UCSD-AML1 (cell line): Measurements from ENCODE around the gene CNTD1.
A peak's percentile ranks its signal among the peaks of the same experiment; 100 is the strongest.

Source experiments
- DNase-seq: peaks from one replicate; lab custom pipeline; 2025; ENCODE audit not compliant: unreplicated experiment; lab: John Stamatoyannopoulos, UW

Gene CNTD1

GRCh38 chr17:42803074-42803883, 4.6 kb downstream of the CNTD1 start:
- DNase-seq: no peak

DNA sequence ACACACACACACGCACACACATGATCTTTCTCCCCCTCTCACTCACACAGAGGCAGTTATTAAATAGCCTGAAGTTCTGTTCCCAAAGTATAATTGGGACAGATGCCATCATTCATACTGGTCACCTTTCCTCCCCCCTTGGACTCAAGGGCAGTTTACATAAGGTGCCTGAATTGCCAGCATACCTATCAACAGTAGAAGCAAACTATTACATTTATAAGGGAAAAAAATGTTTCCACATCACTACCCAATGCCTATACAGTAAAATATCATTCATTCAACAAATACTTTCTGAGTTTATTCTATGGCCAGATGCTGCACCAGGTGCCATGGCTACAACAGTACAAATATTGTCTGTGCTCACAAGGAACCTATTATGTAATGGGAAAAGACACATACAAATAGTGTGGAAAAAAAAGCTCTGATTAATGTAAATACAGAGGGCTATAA, 6.3 kb downstream of the CNTD1 start:
- no peak for DNase-seq

DNA sequence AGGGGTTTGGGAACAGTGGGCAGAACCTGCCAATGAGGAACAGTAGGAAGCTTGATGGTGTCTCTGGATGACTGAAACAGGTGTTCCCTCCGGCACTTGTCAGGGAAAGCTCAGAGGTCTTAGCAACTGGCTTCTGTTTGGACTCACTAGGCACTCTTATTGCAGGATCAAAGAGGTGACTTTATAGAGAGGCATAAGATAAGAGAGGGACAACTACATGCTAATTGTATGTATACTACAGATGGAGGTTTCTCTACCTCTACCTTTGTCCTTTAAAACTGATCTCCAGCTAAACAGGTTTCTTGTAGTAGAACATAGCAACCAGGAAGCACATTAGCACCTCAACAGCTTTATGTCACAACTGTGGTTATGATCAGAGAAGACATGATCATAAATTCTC, 7.6 kb downstream of the CNTD1 start:
- DNase-seq: no peak

GRCh38 chr17:42809250-42809649, 10.6 kb downstream of the CNTD1 start:
- no peak for DNase-seq

DNA sequence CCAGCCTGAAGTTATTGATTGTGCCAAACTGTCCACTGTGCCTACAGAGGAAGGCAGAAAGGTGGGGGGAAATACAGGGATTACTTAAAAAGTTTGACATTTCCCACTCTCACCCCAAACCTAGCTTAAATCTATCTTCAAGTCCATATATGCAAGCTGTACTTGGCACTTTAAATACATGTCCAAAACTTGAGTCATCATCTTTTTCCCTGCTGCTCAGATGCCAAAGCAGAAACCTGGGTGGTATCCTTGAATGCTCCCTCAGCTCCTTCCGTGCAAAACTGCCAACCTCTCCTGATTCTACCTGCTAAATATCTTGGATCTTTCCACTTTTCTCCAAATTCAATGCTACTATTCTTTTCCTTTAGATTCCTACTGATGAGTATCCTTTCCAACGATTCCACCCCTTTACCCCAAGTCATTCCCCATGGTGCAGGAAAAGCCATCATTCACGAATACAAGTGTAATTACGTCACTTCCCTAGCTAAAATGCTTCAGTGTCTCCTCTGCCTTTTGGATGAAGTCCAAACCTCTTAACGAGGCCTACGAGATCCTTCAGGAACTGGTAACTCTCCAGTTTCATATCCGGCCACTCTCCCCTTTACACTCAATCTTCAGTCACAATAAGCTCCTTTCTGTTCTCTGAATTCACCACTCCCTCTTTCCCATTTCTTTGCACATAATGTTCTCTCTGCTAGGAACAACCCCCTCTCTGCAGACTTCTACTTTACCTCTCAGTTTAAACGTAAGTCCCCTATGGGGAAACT, 16.2 kb downstream of the CNTD1 start:
- no peak for DNase-seq

GRCh38 chr17:42817866-42818265, 19.2 kb downstream of the CNTD1 start:
- no peak for DNase-seq

DNA sequence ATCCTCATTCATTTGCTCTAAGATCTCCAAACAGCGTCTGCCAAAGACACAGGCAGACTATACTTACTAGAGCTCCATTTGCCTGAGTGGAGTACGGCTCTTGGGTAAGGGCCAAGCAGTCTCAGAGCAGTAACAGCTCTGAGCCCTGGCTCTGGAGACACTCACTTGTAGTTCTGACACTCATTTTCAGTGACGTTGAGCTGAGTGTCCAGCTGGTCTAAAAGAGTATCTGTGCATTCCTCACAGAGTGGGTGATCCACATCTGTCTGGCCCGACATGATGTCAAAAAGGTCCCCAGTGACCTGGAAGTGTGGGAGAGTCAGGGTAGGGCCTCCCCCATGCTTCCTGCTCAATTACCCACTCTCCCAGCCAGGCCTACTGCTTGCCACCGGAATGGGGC, 19.7 kb downstream of the CNTD1 start:
- DNase-seq: no peak

- DNase-seq: peak; percentile 60
These were observed 21.4 kb downstream of the CNTD1 start for GRCh38 chr17:42819939-42820535.

DNA sequence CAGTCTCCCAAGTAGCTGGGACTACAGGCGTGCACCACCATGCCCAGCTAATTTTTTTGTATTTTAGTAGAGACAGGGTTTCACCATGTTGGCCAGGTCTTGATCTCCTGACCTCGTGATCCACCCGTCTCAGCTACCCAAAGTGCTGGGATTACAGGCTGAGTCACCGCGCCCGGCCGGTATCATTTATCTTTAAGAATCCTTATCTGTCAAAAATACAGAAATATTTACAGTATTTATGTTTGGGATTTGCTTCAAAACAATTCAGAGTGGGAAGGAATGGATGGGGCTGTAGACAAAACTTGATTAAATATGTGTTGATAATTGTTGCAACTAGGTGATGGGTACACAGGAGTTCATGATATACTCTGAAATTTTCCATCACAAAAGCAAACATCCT, 22.5 kb downstream of the CNTD1 start:
- DNase-seq: no peak

GRCh38 chr17:42827472-42827871, 28.8 kb downstream of the CNTD1 start:
- no peak for DNase-seq

DNA sequence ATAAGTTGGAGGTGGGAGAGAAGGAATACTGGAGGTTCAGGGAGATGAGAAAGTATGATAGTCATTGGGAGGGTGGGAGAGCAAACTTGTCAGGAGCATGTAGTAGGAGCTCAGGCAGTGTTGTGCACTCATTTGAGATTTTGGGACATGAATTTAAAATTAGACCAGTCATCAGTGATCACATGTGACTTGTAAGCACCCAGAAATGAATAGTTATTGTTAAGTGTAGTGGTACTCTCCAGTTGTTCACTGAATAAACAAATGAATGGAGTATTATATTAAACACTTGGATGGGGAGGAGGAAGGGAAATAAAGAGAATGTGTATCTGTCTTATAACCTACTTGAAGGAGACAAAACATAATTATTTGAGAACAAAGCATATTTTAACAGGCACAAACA, 32.3 kb downstream of the CNTD1 start:
- DNase-seq: no peak

- no peak for DNase-seq
These were observed 33.7 kb downstream of the CNTD1 start for GRCh38 chr17:42832213-42832933.

DNA sequence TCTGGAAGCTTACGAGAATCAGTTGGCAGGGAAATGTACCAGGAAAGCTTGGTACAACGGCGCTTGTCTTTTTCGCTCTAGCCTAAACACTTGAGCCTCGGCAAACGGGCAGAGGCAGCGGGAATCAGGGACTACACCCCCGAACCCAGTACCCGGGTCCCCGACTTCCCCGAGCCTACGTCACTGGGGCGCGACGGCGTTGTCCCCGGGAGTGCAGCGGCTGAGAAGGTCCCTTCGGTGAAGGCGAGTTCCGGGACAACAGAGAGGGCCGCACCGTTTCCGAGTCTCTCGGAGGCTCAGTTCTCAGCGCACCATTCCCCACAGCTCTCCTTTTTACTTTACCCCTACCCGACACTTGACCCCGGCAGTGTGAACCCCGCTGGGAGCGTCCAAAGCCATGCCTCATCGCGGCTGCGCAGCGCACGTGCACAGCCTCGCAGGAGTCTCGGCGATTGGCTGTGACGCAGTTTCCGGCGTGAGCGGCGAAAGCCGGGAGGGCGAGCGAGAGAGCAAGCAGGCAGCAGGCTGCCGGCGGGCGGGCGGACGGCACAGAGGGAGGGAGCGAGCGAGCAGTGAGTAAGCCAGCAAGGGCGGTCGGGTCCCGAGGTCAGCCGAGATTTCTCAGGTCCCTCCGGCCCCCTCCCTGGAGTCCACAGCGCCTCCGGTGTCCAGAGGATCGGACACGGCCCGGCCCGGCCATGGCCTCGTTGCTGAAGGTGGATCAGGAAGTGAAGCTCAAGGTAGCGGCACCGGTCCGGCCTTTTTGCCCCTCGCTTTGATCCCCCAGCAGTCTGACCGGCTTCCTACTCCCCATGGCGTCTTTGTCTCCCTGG, 34.5 kb downstream of the CNTD1 start, which contains the start of gene PSME3:
Gene PSME3, plus strand, starts transcription at position 464 of the 833 bp plus-strand sequence. Its CDS starts 235 bp downstream, at position 699.
- DNase-seq: peak; percentile 92

DNA sequence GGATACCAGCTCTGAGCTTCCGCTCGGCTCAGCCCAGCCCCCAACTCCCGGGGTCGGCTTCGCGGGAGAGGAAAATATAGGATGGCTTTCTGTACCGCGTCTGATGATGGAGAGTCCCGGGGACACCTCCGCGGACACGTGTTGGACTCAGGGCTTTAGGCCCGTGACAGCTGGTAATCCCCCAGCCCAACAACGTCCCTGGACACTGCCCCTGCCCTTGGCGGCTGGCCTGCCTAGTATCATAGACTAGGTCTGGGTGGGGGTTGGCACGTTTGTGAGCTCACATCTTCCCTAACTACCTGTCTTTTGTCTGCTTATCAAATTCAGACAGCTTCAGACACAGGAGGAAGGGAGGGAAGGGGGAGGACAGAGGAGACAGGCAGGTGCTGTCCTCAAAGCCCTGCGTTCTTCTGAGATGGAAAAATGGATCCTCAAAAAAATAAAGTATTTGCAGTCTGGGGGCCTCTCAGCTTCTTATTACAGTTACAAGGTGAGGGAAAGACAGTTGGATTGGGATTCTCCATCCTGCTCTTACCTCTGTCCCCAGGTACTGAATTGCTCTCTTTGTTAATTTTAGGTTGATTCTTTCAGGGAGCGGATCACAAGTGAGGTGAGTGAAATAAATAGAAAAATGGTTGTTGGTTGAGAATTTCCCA, 35.2 kb downstream of the CNTD1 start:
- no peak for DNase-seq

DNA sequence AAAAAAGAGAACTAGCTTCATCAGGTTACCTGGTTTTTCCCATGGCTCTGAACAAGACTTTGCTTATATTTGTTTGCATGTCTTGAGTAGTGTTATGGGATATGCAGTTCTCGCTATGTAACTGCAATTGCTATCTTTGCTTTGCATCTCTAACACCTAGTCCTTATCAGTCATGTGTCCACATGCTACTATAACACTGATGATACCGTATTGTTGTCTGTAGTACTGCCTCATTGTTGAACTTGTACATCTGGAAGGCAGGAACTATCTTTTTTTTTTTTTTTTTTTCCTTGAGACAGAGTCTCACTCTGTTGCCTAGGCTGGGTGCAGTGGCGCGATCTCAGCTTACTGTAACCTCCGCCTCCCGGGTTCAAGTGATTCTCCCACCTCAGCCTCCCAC, 37.1 kb downstream of the CNTD1 start:
- DNase-seq: no peak

- DNase-seq: no peak
These were observed 43.5 kb downstream of the CNTD1 start for GRCh38 chr17:42841975-42842685.

GRCh38 chr17:42843358-42843934, 44.8 kb downstream of the CNTD1 start:
- DNase-seq: no peak

DNA sequence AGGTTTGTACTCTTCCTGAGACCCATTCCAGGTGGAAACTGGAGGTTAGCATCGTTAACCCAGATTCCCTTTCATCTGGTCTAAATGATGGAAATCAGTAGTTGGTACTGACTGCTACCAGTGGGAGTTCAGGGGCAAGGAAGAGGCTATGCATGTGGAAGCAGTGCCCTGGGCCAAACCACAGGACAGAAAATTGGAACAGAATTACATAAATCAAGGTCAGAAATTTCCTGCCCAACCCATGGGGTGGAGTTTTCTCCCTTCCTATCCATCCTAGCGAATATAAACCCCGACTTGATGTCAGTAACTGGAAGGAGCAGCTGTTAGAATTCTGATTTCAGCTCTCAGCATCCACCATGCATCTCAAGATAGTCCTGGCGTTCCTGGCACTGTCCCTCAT, 45.6 kb downstream of the CNTD1 start, which contains the start of gene AOC2:
Gene AOC2, plus strand, starts transcription at position 310 of the 400 bp plus-strand sequence. Its CDS starts 47 bp downstream, at position 357.
- no peak for DNase-seq
